GM12864 (cell line): ENCODE measurements around the gene CCDC157.
"Not testable (repeated sequence)": the region's sequence is repeated elsewhere in the genome, so short reads cannot be mapped to it uniquely, and the experiment has no call there.

ENCODE experiments used
- DNase-seq: peaks from one replicate; pipeline ENCODE4 v3.0.0-alpha.2; 2011; ENCODE audit warnings: low read depth
- H3K4me3 ChIP-seq: 2 replicates; pipeline ENCODE4 v1.5.1; 2011; ENCODE audit warnings: mild to moderate bottlenecking, low read depth, low read length, control low read depth
- CTCF ChIP-seq: IDR thresholded peaks from 2 replicates; pipeline ENCODE4 v1.5.1; 2011; ENCODE audit warnings: low read depth, mild to moderate bottlenecking, moderate library complexity, low read length, control low read depth, inconsistent platforms; ENCODE audit errors: missing control alignments

The CCDC157 gene

GRCh38 chr22:30333707-30334087 lies 23.1 kb upstream of the CCDC157 start:
- H3K4me3 ChIP-seq: no peak overlapping the region
- no peak for DNase-seq
- TF ChIP-seq CTCF: no peak

DNA sequence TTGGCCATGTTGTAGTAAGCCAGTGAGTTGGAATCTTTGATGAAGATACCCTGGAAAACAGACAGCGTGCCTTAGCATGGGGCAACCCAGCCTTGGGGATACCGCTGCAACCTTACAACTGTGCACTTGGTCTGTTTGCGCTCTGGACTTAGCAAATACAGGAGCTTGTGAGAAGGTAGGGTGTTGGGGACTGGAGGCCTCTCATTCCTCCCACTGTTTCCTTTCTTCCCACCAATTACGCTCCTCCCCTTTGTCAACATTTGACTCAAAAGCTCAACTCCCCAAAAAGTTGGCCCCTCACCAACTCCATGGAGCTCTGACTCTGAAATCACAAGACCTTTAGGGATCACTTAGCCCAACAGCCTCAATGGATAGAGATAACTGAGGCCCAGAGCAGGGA lies 22.2 kb upstream of the CCDC157 start:
- TF ChIP-seq CTCF: no peak
- no peak overlapping the region for H3K4me3 ChIP-seq
- DNase-seq: no peak

GRCh38 chr22:30335236-30335635 lies 21.6 kb upstream of the CCDC157 start:
- DNase-seq: no peak
- H3K4me3 ChIP-seq: no peak overlapping the region
- no peak for TF ChIP-seq CTCF

DNA sequence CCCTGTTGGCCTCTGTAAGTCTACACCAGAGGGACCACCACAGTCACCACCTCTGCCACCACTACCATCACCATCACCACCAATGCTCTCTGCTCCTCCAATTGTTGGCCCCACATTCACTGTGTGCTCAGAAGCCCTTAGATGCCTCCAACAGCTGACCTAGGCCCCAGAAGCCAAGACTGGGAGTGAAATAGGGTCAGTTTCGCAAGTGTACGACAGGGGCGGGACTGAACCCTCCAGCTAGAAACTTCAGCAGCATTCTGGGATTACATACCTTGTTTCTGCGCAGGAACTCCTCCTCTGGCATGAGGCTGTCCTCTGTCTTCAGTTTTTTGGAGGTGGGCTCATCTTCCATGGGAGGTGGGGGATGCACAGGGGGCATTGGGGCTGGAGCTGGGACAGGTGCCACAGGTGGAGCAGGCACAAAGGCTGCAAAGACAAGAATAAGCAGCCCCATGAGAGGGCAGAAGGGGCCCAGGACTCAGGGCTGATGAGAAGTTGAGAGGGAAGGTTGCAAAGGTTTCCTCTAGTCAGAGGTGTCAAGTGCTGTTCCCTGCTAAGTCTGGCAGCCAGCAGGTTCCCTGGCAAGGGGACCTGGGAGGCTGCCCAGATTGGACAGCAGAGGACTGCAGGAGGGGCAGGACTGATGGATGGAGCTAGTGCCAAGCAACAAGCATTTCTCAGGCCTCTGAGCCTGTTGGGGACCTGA lies 19.9 kb upstream of the CCDC157 start:
- no peak overlapping the region for H3K4me3 ChIP-seq
- no peak for TF ChIP-seq CTCF
- DNase-seq: no peak

GRCh38 chr22:30337461-30337778 lies 19.4 kb upstream of the CCDC157 start:
- no peak for DNase-seq
- TF ChIP-seq CTCF: no peak
- no peak overlapping the region for H3K4me3 ChIP-seq

- not testable (repeated sequence) for DNase-seq, H3K4me3 ChIP-seq
These were observed 18.5 kb upstream of the CCDC157 start for GRCh38 chr22:30338341-30338740.

DNA sequence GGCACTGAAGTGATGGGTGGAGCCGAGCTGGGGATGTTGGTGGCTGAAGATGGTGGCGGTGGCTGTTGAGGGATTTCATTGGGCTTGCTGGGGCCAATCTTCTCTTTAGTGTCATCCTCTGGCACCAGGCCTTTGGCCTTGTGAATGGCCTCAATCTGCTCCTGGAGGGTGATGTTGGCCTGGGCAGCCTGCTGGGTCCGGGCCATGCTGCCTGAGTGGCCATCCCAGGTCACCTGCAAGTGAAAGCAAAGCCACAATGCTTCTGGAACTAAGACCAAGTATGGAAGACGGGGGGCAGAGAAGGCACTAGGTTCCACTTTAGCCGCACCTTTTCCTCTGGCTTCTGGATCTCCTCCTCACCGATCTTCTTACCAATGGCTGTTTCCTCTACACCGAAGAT lies 18.0 kb upstream of the CCDC157 start:
- DNase-seq: no peak
- H3K4me3 ChIP-seq: no peak overlapping the region
- no peak for TF ChIP-seq CTCF
